ENCODE measurements around the gene ITPR2. TPM values are rescaled to one million over a fixed set of nuclear protein-coding genes. Genes with fewer than 3 reads are reported as not detected.

ITPR2 gene
- total RNA-seq, 2 experiments from 2014 or later, result 33.5 to 34.6 TPM

GRCh38 chr12:26499979-26500640, 332.9 kb downstream of the ITPR2 start:
- H3K4me3 Mint-ChIP-seq, result no peak overlapping the region
- ATAC-seq (no peak), DNase-seq (no peak)
- no peaks in the 10 kb centered on the region for H3K9me3 Mint-ChIP-seq (ENCODE audit: insufficient read depth)
- CTCF ChIA-PET, result no interaction called here
- H3K27me3 Mint-ChIP-seq (ENCODE audit: low read depth), result no peaks in the 10 kb centered on the region
- POLR2A ChIA-PET, result no interaction called here
- H3K4me1 Mint-ChIP-seq (ENCODE audit: low read depth), result no peaks in the 10 kb centered on the region
- no peaks in the 10 kb centered on the region for H3K36me3 Mint-ChIP-seq (ENCODE audit: low read depth)
- no peak overlapping the region for H3K27ac Mint-ChIP-seq

DNA sequence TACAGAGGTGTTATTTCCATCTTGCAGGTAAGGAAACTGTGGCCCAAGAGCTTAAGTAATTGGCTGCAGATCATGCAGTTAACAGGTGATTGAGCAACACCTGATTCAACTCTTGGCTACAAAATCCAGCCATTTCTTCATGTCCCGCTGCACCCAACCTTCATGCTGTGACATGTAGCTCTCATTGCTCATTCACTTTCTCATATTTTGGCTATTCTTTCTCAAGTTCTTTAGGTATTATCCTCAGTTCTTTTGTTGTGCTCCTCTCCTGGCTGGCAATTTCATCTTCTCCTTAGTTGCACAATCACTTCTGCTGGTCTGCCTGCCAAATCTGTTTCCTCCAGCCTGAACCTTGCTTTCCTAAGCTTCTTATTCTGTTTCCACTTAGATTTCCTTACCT, 336.8 kb downstream of the ITPR2 start:
- H3K27me3 Mint-ChIP-seq (ENCODE audit: low read depth), result no peaks in the 10 kb centered on the region

DNA sequence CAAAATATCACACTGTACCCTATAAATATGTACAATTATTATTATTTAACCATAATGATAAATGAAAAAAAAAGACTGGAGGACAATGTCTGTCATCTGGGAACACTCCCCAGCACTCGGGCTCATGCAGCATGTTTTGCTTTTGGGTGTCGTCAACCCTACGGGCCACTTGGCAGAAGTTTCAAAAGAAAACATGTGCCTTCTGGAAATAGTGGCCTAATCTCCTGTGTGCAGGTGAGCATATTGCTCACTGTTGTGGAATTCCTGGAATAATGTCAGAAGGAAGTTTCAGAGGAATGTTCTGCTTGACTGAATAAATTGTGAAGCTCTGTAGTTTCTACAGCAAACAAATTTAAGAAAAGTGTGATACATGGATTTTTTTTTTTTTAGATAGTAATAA, 339.3 kb downstream of the ITPR2 start:
- DNase-seq (no peak), ATAC-seq (no peak)
- CTCF ChIA-PET, result no interaction called here
- no peaks in the 10 kb centered on the region for H3K27me3 Mint-ChIP-seq (ENCODE audit: low read depth)
- no peak overlapping the region for H3K4me3 Mint-ChIP-seq
- no peaks in the 10 kb centered on the region for H3K9me3 Mint-ChIP-seq (ENCODE audit: insufficient read depth)
- no peaks in the 10 kb centered on the region for H3K4me1 Mint-ChIP-seq (ENCODE audit: low read depth)
- POLR2A ChIA-PET, result interaction anchor here (0.9 kb wide), 1 partner anchor 33 kb away, joined by 3 read pairs; no protein-coding TSS in a partner anchor
- no peak overlapping the region for H3K27ac Mint-ChIP-seq
- H3K36me3 Mint-ChIP-seq (ENCODE audit: low read depth), result peaks cover 7% of the 10 kb centered on the region

More for the DNA sequence above, 336.8 kb downstream of the ITPR2 start:
- H3K36me3 Mint-ChIP-seq (ENCODE audit: low read depth), result no peaks in the 10 kb centered on the region
- ChIA-PET POLR2A (no interaction called here), CTCF (no interaction called here)
- no peaks in the 10 kb centered on the region for H3K4me1 Mint-ChIP-seq (ENCODE audit: low read depth)
- no peak for DNase-seq
- ATAC-seq, result no peak
- H3K9me3 Mint-ChIP-seq (ENCODE audit: insufficient read depth), result no peaks in the 10 kb centered on the region
- no peak overlapping the region for H3K4me3 Mint-ChIP-seq
- no peak overlapping the region for H3K27ac Mint-ChIP-seq

GRCh38 chr12:26492406-26492805, 340.6 kb downstream of the ITPR2 start:
- peaks cover 7% of the 10 kb centered on the region for H3K36me3 Mint-ChIP-seq (ENCODE audit: low read depth)
- H3K9me3 Mint-ChIP-seq (ENCODE audit: insufficient read depth), result no peaks in the 10 kb centered on the region
- ATAC-seq (no peak), DNase-seq (no peak)
- H3K4me3 Mint-ChIP-seq, result no peak overlapping the region
- no peaks in the 10 kb centered on the region for H3K4me1 Mint-ChIP-seq (ENCODE audit: low read depth)
- no peak overlapping the region for H3K27ac Mint-ChIP-seq
- no peaks in the 10 kb centered on the region for H3K27me3 Mint-ChIP-seq (ENCODE audit: low read depth)
- CTCF ChIA-PET, result no interaction called here
- POLR2A ChIA-PET, result no interaction called here

- H3K27me3 Mint-ChIP-seq (ENCODE audit: low read depth), result no peaks in the 10 kb centered on the region
- ChIA-PET CTCF (no interaction called here), POLR2A (no interaction called here)
- no peaks in the 10 kb centered on the region for H3K9me3 Mint-ChIP-seq (ENCODE audit: insufficient read depth)
- no peak overlapping the region for H3K4me3 Mint-ChIP-seq
- DNase-seq (no peak), ATAC-seq (no peak)
- H3K4me1 Mint-ChIP-seq (ENCODE audit: low read depth), result peaks cover 6% of the 10 kb centered on the region
- peaks cover 10% of the 10 kb centered on the region for H3K36me3 Mint-ChIP-seq (ENCODE audit: low read depth)
- no peak overlapping the region for H3K27ac Mint-ChIP-seq
Observed at GRCh38 chr12:26489908-26490307, 343.1 kb downstream of the ITPR2 start.

DNA sequence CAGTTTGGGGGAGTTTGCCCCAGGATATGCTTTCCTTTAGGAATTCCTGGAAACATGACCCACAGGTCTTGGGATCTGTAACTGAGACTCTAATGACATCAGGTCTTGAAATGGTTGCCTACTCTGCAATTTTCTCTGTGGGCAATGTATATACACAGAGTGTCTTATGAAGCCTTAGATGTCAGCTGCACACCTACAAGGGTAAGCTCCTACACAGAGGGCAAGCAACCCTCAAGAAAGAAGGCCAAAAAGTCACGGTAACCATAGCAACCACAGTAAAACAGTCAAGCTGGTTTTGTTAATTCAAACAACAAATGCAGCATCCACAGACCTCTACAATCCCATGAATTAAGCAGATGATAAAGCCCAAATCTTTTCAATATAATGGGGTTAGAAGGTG, 344.6 kb downstream of the ITPR2 start:
- POLR2A ChIA-PET, result no interaction called here
- H3K27ac Mint-ChIP-seq, result no peak overlapping the region
- H3K9me3 Mint-ChIP-seq (ENCODE audit: insufficient read depth), result no peaks in the 10 kb centered on the region
- H3K27me3 Mint-ChIP-seq (ENCODE audit: low read depth), result no peaks in the 10 kb centered on the region
- H3K4me1 Mint-ChIP-seq (ENCODE audit: low read depth), result peaks cover 6% of the 10 kb centered on the region
- ATAC-seq (peak; percentile 47), DNase-seq (no peak)
- CTCF ChIA-PET, result no interaction called here
- H3K36me3 Mint-ChIP-seq (ENCODE audit: low read depth), result peaks cover 13% of the 10 kb centered on the region
- no peak overlapping the region for H3K4me3 Mint-ChIP-seq

- H3K4me3 Mint-ChIP-seq, result no peak overlapping the region
- no peak overlapping the region for H3K27ac Mint-ChIP-seq
- H3K36me3 Mint-ChIP-seq (ENCODE audit: low read depth), result peaks cover 18% of the 10 kb centered on the region
- no peaks in the 10 kb centered on the region for H3K27me3 Mint-ChIP-seq (ENCODE audit: low read depth)
- H3K9me3 Mint-ChIP-seq (ENCODE audit: insufficient read depth), result no peaks in the 10 kb centered on the region
- peaks cover 4% of the 10 kb centered on the region for H3K4me1 Mint-ChIP-seq (ENCODE audit: low read depth)
- CTCF ChIA-PET, result no interaction called here
- DNase-seq, result no peak
- no peak for ATAC-seq
- POLR2A ChIA-PET, result no interaction called here
Observed at GRCh38 chr12:26473291-26473690, 359.7 kb downstream of the ITPR2 start.

DNA sequence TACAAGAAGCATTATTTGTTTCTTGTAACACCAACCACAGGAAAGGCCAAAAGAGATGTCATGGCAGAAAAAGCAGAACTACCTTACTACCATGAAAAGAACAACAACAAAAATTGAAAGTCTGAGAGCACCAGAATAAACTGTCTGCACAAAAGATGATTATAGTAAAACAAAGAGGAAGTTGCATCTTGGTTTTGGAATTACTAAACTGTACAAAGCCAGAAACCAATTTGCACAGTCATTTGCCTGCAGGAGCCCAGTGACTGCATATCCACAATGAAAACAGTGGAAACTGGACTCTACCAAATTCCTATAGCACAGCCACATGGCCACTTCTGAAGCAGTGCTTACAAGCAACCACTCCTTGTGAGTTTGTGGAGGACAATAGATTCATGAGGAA, 361.4 kb downstream of the ITPR2 start:
- no peaks in the 10 kb centered on the region for H3K27me3 Mint-ChIP-seq (ENCODE audit: low read depth)
- H3K36me3 Mint-ChIP-seq (ENCODE audit: low read depth), result peaks cover 14% of the 10 kb centered on the region
- ATAC-seq (no peak), DNase-seq (no peak)
- H3K9me3 Mint-ChIP-seq (ENCODE audit: insufficient read depth), result no peaks in the 10 kb centered on the region
- ChIA-PET CTCF (no interaction called here), POLR2A (no interaction called here)
- H3K27ac Mint-ChIP-seq, result no peak overlapping the region
- H3K4me3 Mint-ChIP-seq, result no peak overlapping the region
- peaks cover 4% of the 10 kb centered on the region for H3K4me1 Mint-ChIP-seq (ENCODE audit: low read depth)

- no peaks in the 10 kb centered on the region for H3K9me3 Mint-ChIP-seq (ENCODE audit: insufficient read depth)
- H3K4me3 Mint-ChIP-seq, result no peak overlapping the region
- ChIA-PET CTCF (no interaction called here), POLR2A (no interaction called here)
- no peak overlapping the region for H3K27ac Mint-ChIP-seq
- H3K36me3 Mint-ChIP-seq (ENCODE audit: low read depth), result peaks cover 4% of the 10 kb centered on the region
- DNase-seq, result no peak
- ATAC-seq, result no peak
- peaks cover 4% of the 10 kb centered on the region for H3K4me1 Mint-ChIP-seq (ENCODE audit: low read depth)
- H3K27me3 Mint-ChIP-seq (ENCODE audit: low read depth), result no peaks in the 10 kb centered on the region
Observed at GRCh38 chr12:26469421-26470180, 363.4 kb downstream of the ITPR2 start.

DNA sequence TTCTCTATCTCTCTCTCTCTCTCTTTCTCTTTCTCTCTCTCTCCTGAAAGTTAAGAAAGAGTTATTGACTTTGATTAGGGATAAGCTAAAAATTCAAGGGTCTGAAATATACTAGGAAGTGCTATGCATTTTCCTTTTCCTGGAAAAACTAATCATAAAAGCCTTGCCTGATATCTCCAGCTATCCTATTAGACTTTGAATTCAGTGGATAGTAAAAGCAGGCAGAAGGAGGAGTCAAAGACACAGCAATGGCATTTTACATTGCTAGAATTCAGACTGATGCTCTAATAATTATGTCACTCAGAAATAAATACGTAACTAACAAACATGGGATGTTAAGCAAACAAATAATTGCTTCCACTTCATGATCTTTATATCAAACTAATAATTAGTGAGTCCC, 365.6 kb downstream of the ITPR2 start:
- Mint-ChIP-seq H3K4me1 (ENCODE audit: low read depth) (peaks cover 4% of the 10 kb centered on the region), H3K4me3 (no peak overlapping the region), H3K36me3 (ENCODE audit: low read depth) (no peaks in the 10 kb centered on the region), H3K27me3 (ENCODE audit: low read depth) (no peaks in the 10 kb centered on the region), H3K9me3 (ENCODE audit: insufficient read depth) (no peaks in the 10 kb centered on the region), H3K27ac (no peak overlapping the region)
- CTCF ChIA-PET, result no interaction called here
- POLR2A ChIA-PET, result no interaction called here
- DNase-seq (no peak), ATAC-seq (no peak)

GRCh38 chr12:26466726-26467125, 366.3 kb downstream of the ITPR2 start:
- Mint-ChIP-seq H3K36me3 (ENCODE audit: low read depth) (no peaks in the 10 kb centered on the region), H3K9me3 (ENCODE audit: insufficient read depth) (no peaks in the 10 kb centered on the region), H3K27ac (no peak overlapping the region), H3K4me1 (ENCODE audit: low read depth) (peaks cover 4% of the 10 kb centered on the region), H3K4me3 (no peak overlapping the region), H3K27me3 (ENCODE audit: low read depth) (no peaks in the 10 kb centered on the region)
- no peak for DNase-seq
- POLR2A ChIA-PET, result no interaction called here
- ATAC-seq, result no peak
- CTCF ChIA-PET, result interaction anchor here (0.7 kb wide), 1 partner anchor 347 kb away, joined by 3 read pairs; no protein-coding TSS in a partner anchor

GRCh38 chr12:26465419-26466097, 367.4 kb downstream of the ITPR2 start:
- H3K9me3 Mint-ChIP-seq (ENCODE audit: insufficient read depth), result no peaks in the 10 kb centered on the region
- ATAC-seq, result no peak
- H3K4me1 Mint-ChIP-seq (ENCODE audit: low read depth), result no peaks in the 10 kb centered on the region
- no peaks in the 10 kb centered on the region for H3K36me3 Mint-ChIP-seq (ENCODE audit: low read depth)
- no peak for DNase-seq
- POLR2A ChIA-PET, result no interaction called here
- CTCF ChIA-PET, result no interaction called here
- no peak overlapping the region for H3K4me3 Mint-ChIP-seq
- no peak overlapping the region for H3K27ac Mint-ChIP-seq
- H3K27me3 Mint-ChIP-seq (ENCODE audit: low read depth), result no peaks in the 10 kb centered on the region
